Ascending aorta (tissue), 2 donors: ENCODE data around the gene TPP2. TPM values are rescaled to one million over a fixed set of nuclear protein-coding genes. Genes with fewer than 3 reads are reported as not detected.

Experiments used
- DNase-seq, 2 donors: peaks; one replicate each; pipeline ENCODE4 v3.0.0-alpha.2; 2019; ENCODE audit warnings: low spot score in 2 of 2
- H3K27ac ChIP-seq, 2 donors: fragments of 200-600 bp; sonication (generic); one replicate each; pipeline ENCODE4 v1.5.1; 2016 to 2017; ENCODE audit warnings: mild to moderate bottlenecking in 1 of 2
- H3K27me3 ChIP-seq: fragments of 200-600 bp; sonication (generic); one replicate; pipeline ENCODE4 v1.5.1; 2017
- H3K36me3 ChIP-seq, 2 donors: fragments of 200-600 bp; sonication (generic); one replicate each; pipeline ENCODE4 v1.5.1; 2016
- H3K4me1 ChIP-seq, 2 donors: fragments of 200-600 bp; sonication (generic); one replicate each; pipeline ENCODE4 v1.5.1; 2016 to 2017; ENCODE audit warnings: mild to moderate bottlenecking in 1 of 2
- H3K4me3 ChIP-seq, 2 donors: fragments of 200-600 bp; sonication (generic); one replicate each; pipeline ENCODE4 v1.5.1; 2016 to 2017; ENCODE audit warnings: mild to moderate bottlenecking in 1 of 2
- H3K9me3 ChIP-seq, 2 donors: fragments of 200-600 bp; sonication (generic); one replicate each; pipeline ENCODE4 v1.5.1; 2016
- CTCF ChIP-seq, 3 experiments: fragments of 200-600 bp in 2 of 3; fragments of 450-650 bp in 1 of 3; sonication (generic) in 2 of 3; IDR thresholded peaks; one replicate each; pipeline ENCODE4 v1.5.1; 2016 to 2019; ENCODE audit warnings: antibody characterized with exemption in 3 of 3, mild to moderate bottlenecking in 1 of 3, moderate library complexity in 1 of 3
- intact Hi-C: fragments of 100-400 bp; cut with DNase I; formaldehyde crosslinking; loops from one replicate; pipeline ENCODE4 v1.15.1; 2023
- total RNA-seq: library from RNA; depleted of rRNA; stranded (reverse); fragments of >200 nt; gene quantifications from one replicate; pipeline ENCODE4 v1.1.0, GENCODE V29; 2016

Gene TPP2
- total RNA-seq, 1 donor from 2014 or later, result 21.4 TPM

DNA sequence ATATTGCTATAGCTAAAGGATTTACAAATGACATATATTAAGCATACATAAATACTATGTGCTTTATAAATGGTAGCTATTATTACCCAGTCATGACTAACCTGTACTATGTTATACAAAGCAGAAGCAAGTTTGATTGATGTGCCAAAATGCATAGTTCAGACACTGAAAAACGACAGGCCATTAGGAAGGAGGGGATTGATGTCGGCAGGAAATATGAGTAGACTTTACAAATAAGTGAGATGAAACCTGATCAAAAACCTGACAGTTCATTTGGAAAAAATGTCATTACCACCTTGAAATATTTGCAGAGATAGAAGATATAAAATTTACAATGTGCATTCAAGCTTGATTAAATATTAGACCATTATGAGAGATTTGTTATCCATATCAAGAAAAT lies 38.8 kb upstream of the TPP2 start:
- intact Hi-C loops, result loop anchor here (10.0 kb wide), 1 partner anchor 413 kb away; no protein-coding TSS in a partner anchor
- no peak for TF ChIP-seq CTCF (IDR thresholded peaks at IDR 0.05)
- H3K36me3 ChIP-seq, result no peaks in the 10 kb centered on the region

DNA sequence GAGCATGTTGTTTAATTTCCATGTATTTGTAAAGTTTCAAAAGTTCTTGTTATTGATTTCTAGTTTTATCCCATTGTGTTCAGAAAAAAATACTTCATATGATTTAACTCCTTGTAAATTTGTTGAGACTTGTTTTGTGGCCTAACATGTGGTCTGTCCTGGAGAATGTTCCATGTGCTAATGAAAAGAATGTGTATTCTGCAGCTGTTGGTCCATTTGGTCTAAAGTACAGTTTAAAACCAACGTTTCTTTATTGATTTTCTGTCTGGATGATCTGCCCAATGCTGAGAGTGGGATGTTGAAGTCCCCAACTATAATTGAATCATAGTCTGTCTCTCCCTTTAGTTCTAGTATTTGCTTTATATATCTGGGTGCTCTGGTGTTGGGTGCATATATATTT lies 34.9 kb upstream of the TPP2 start:
- no peak for DNase-seq
- no peaks in the 10 kb centered on the region for H3K27me3 ChIP-seq
- intact Hi-C loops, result no loop called here
- no peak for TF ChIP-seq CTCF (IDR thresholded peaks at IDR 0.05)
- H3K9me3 ChIP-seq, result no peaks in the 10 kb centered on the region
- no peak overlapping the region for H3K4me3 ChIP-seq
- H3K36me3 ChIP-seq, result no peaks in the 10 kb centered on the region
- H3K4me1 ChIP-seq, result no peaks in the 10 kb centered on the region
- H3K27ac ChIP-seq, result no peak overlapping the region

More for the DNA sequence above, 38.8 kb upstream of the TPP2 start:
- H3K27ac ChIP-seq, result no peak overlapping the region
- no peak overlapping the region for H3K4me3 ChIP-seq
- H3K27me3 ChIP-seq, result no peaks in the 10 kb centered on the region
- H3K9me3 ChIP-seq, result no peaks in the 10 kb centered on the region
- DNase-seq, result no peak
- no peaks in the 10 kb centered on the region for H3K4me1 ChIP-seq

DNA sequence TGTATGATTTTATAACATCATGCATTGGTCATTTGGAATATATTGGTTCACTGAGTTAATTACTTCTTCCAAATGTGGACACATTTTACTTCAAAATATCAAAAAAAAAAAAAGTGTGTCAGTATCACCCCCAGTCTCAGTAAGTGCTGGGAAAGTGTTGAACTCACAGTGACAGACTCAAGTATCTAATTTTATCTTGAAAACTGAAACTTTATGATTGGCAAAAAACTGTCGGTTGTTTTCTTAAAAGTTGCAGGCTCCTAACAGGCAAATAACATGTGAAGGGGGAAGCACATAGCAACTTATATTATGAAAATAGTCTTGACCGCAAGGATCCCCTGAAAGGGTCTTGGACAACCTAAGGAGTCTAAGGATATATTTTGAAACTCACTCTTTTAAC lies 33.5 kb upstream of the TPP2 start:
- intact Hi-C loops, result no loop called here
- H3K27me3 ChIP-seq, result no peaks in the 10 kb centered on the region
- no peak for DNase-seq
- no peak for TF ChIP-seq CTCF (IDR thresholded peaks at IDR 0.05)
- H3K9me3 ChIP-seq, result no peaks in the 10 kb centered on the region
- H3K4me3 ChIP-seq, result no peak overlapping the region
- H3K27ac ChIP-seq, result no peak overlapping the region
- H3K36me3 ChIP-seq, result no peaks in the 10 kb centered on the region
- H3K4me1 ChIP-seq, result no peaks in the 10 kb centered on the region

DNA sequence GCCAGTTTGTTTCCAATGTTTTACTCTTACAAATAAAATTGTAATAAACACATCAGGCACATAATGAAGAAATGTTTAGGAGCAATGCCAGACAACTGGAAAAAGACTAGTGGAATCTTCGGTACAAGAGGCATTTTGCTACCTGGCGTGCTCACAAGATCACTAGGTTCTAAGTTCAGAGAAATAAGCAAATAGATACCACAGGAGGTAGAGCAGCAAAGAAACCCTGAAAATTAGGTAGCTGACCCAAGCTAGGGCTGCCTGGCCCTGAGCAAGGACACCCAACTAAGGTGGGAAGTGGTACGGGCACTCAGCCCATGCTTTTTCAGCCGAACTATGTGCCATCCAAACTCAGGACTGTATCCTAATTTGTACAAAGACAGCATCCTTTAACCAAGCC lies 32.2 kb upstream of the TPP2 start:
- H3K4me3 ChIP-seq, result no peak overlapping the region
- H3K36me3 ChIP-seq, result no peaks in the 10 kb centered on the region
- intact Hi-C loops, result no loop called here
- no peak for TF ChIP-seq CTCF (IDR thresholded peaks at IDR 0.05)
- DNase-seq, result no peak
- no peaks in the 10 kb centered on the region for H3K4me1 ChIP-seq
- H3K9me3 ChIP-seq, result no peaks in the 10 kb centered on the region
- no peak overlapping the region for H3K27ac ChIP-seq
- no peaks in the 10 kb centered on the region for H3K27me3 ChIP-seq

DNA sequence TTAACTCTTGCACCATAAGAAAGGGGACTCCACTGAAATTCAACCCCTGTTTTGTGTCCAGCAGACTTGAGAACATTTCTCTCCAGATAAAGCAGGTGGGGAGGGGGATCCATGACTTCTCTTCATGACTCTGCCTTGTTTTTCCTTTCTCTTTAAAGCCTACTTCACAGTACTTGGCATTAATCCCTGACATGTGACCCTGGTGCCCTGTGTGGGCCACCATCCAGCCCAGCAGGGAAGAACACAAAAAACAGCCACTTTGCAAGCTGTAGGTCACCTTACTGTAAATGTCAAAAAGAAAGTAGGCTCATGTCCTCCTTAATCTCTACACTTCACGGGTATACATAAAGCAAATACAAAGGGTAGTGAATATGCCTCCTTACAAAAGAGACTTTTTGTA lies 30.3 kb upstream of the TPP2 start:
- H3K4me1 ChIP-seq, result no peaks in the 10 kb centered on the region
- no peaks in the 10 kb centered on the region for H3K27me3 ChIP-seq
- intact Hi-C loops, result no loop called here
- H3K9me3 ChIP-seq, result no peaks in the 10 kb centered on the region
- DNase-seq, result no peak
- no peak for TF ChIP-seq CTCF (IDR thresholded peaks at IDR 0.05)
- no peak overlapping the region for H3K4me3 ChIP-seq
- no peaks in the 10 kb centered on the region for H3K36me3 ChIP-seq
- H3K27ac ChIP-seq, result no peak overlapping the region

DNA sequence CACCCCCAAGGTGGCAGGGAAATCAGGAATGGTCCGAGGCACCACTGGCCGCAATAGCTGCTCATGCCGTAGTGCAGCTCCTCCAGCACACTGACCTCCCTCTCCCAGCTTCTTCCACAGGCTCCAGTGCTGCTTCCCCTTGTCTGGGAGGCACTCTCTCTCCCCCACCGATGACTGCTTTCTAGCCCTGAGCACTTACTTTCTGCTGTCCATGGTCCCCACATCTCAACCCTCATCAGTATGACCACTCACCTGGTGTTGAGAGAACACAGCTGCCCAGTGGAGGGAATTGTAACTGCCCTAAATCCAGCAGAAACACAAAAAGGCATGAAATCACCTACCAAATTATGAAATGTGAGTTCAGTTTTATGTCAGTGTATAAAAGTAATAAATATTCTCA lies 28.9 kb upstream of the TPP2 start:
- no peak for TF ChIP-seq CTCF (IDR thresholded peaks at IDR 0.05)
- Histone ChIP-seq H3K36me3 (no peaks in the 10 kb centered on the region), H3K9me3 (no peaks in the 10 kb centered on the region), H3K4me3 (no peak overlapping the region), H3K27me3 (no peaks in the 10 kb centered on the region), H3K4me1 (no peaks in the 10 kb centered on the region), H3K27ac (no peak overlapping the region)
- no peak for DNase-seq
- intact Hi-C loops, result no loop called here
